Renal cortical epithelial cell (primary cell): ENCODE results near the gene ST7L. TPM values are rescaled to one million over a fixed set of nuclear protein-coding genes. Genes with fewer than 3 reads are reported as not detected.
"Not testable (repeated sequence)": the region's sequence is repeated elsewhere in the genome, so short reads cannot be mapped to it uniquely, and the experiment has no call there.

Experiments used
- DNase-seq: peaks from one replicate; pipeline ENCODE4 v3.0.0-alpha.2; 2011; ENCODE audit warnings: low read depth
- total RNA-seq: library from RNA; depleted of rRNA; stranded (reverse); fragments of >200 nt; gene quantifications from 2 replicates; pipeline ENCODE4 v1.2.3, GENCODE V29; 2014

Gene ST7L
- total RNA-seq, 1 donor from 2014 or later, result 14.8 TPM

GRCh38 chr1:112492076-112492475 is 126.9 kb downstream of the ST7L start:
- DNase-seq, result no peak

GRCh38 chr1:112488141-112488540 is 130.8 kb downstream of the ST7L start:
- DNase-seq, result no peak

GRCh38 chr1:112487686-112488085 is 131.3 kb downstream of the ST7L start:
- not testable (repeated sequence) for DNase-seq

GRCh38 chr1:112486063-112486462 is 132.9 kb downstream of the ST7L start:
- not testable (repeated sequence) for DNase-seq

DNA sequence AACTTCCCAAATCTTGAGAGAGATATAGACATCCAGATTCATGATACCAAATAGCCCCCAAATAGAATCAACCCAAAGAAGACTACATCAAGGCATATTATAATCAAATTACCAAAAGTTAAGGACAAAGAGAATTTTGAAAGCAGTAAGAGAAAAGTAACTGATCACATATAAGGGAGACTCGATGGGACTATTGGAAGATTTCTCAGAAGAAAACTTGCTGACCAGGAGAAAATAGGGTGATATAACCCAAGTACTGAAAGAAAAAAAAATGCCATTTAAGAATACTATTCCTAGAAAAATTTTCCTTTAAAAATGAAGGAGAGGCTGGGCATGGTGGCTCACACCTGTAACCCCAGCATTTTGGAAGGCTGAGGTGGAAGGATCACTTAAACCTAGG is 140.6 kb downstream of the ST7L start:
- no peak for DNase-seq

- no peak for DNase-seq
These were observed 141.4 kb downstream of the ST7L start for GRCh38 chr1:112477550-112477949.

Other genes starting within 250 kb of the ST7L start
- 24.0 and 83.8 TPM in 2 replicates for gene CTTNBP2NL, start 222.9 kb downstream of the ST7L start, total RNA-seq
- 4.7 and 33.5 TPM in 2 replicates for gene WNT2B, start 110.2 kb downstream of the ST7L start, total RNA-seq
- gene CAPZA1, start 691 bp upstream of the ST7L start, total RNA-seq, result 236 and 260 TPM in 2 replicates
- 35.4 and 48.9 TPM in 2 replicates for gene MOV10, start 55.5 kb upstream of the ST7L start, total RNA-seq
- 516 and 1,250 TPM in 2 replicates for gene RHOC, start 88.0 kb upstream of the ST7L start, total RNA-seq
- 2.5 and 2.6 TPM in 2 replicates for gene PPM1J, start 96.2 kb upstream of the ST7L start, total RNA-seq